Fibroblast of lung (primary cell): Measurements from ENCODE around the gene RNPEP.

Experiments used
- CTCF ChIP-seq, 2 donors: IDR thresholded peaks in 1 of 2; conservative IDR thresholded peaks in 1 of 2; 1 replicate in 1 of 2; 2 replicates in 1 of 2; pipeline ENCODE4 v1.5.1; 2011 to 2012; ENCODE audit warnings: low read length in 2 of 2, control low read depth in 1 of 2, inconsistent platforms in 1 of 2, low read depth in 1 of 2, mild to moderate bottlenecking in 1 of 2
- EZH2 ChIP-seq: IDR thresholded peaks from 2 replicates; pipeline ENCODE4 v1.5.1; 2012; ENCODE audit warnings: low read length, control low read depth, mild to moderate bottlenecking; ENCODE audit errors: missing control alignments

- no peak for TF ChIP-seq CTCF (conservative IDR thresholded peaks at IDR 0.05 in 1 of 2, IDR thresholded peaks at IDR 0.05 in 1 of 2; ENCODE audit: low read depth in 1 of 2, low read length in 2 of 2)
- TF ChIP-seq EZH2: no peak
Measured at GRCh38 chr1:202038688-202039346, 56.4 kb downstream of the RNPEP start.
